ENCODE results near the gene MBP.
"Not testable (repeated sequence)": the region's sequence is repeated elsewhere in the genome, so short reads cannot be mapped to it uniquely, and the experiment has no call there.

The MBP gene

DNA sequence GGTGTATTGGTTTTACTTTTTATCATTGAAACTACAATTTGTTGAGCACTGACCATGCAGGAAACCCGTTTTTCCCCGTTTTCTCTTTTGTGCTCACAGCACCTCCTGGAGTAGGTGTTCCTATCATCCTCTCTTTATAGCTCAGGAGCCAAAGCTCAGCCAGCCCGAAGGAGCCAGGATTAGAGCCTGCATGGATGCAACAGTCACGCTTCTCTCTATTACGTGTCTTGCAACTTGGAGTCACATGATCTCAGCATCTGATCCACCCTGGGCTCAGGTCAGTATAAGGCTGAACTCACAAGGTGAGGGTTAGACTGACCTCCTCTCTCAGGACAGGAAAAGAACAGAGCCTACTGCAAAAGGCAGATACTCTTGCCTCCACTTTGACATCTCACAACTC is 150.5 kb downstream of the MBP start:
- no peak for FAIRE-seq

- no peak for FAIRE-seq
Measured at GRCh38 chr18:76981396-76981968, 151.1 kb downstream of the MBP start.

DNA sequence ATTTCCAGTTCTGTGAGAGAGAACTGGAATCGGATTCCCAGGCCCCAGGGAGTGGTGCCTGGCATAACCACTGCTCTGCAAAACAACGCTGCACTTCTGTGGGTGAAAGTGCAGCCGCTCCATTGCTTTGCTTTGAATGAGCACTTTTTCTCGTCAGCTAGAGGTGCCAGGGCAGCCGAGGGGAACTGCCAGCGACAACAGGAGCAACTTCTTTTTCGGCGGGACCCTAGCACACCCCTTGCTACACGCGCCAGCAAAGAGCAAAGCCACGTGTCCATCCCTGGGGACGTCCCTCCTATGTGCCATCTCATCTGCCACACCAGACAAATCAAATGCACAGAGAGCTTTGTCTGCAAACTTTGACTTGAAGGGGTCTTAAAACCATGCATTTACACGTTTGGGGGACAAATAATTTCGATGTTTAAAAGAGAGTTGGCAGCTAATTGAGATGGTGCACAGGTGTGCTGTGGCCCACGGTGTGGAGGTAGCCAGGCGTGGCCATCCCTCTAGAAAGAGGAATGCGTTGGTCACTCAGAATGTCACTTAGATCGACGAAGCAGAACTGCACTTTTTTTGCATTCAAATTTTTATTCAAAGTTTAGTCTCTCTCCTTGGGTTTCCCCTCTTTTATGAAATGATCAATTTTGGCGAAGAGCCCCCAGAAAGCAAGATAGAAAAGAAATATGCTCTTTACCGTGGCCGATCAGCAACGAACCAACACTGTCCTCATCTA is 151.8 kb downstream of the MBP start:
- no peak for FAIRE-seq

- no peak for FAIRE-seq
Measured at GRCh38 chr18:76979906-76980305, 152.7 kb downstream of the MBP start.

GRCh38 chr18:76979111-76979751 is 153.4 kb downstream of the MBP start:
- no peak for FAIRE-seq

DNA sequence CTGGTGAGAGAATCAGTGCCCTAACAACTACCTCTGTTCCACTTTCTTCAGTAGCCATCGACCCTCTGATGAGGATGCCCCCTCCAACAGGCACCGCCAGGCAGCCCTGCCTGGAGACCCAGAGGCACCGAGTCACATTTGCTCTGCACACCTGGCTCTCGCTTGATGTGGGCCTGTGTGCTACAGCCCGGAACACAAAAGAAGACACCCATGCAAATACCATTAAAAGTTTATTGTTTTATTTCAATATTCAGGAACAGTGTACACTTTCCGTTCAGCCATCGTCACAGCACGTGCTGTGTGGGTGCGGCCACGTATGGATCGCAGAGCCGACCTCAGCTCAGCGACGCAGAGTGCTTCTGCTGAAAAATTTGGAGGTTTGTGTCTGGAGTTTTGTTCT is 154.0 kb downstream of the MBP start:
- FAIRE-seq = no peak

- no peak for FAIRE-seq
Measured at GRCh38 chr18:76977684-76978232, 154.8 kb downstream of the MBP start.

GRCh38 chr18:76977108-76977621 is 155.4 kb downstream of the MBP start:
- no peak for FAIRE-seq

DNA sequence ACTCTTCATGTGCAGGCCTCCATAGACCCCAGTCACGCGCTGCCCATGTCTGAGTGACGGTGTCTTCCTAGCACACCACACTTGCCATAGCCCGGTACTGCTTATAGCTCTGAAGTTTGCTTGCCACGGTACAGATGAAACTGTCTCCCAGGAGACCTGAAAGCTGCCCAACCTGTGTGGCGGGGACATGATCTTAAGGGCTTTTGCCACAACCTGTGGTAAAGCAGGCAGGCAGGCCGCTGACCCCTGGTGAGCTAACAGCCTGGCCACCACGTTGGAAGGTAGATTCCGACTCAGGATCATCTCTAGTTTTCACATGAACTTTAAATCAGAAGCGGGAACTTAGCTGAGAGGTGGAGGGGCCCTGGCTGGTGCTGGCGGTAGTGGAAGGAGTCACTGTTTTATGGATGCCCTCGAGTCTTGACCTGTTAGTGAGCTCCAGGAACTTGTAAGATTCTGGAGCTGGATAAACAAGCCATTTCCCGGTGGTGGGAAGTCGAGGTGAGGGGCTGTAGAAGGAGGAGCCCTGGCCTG is 156.9 kb downstream of the MBP start:
- FAIRE-seq = no peak

DNA sequence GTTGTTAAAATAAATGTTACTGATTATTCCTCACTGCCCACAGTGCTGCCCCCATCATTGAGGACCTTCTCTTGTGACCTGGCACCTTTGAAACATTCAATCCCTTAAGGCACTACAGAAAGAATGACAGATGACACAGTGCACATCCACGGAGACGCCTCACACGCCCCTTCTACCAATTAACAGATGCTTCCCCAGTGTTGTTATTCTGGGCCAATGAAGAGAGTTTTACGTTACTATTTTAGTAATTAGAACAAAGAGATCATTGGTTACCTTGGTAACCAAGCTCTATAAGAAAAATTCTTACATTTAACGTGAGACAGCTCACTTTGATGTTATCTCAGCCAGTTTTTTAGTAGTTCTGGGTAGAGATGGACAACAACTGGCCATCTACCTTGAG is 158.2 kb downstream of the MBP start:
- FAIRE-seq = no peak

- FAIRE-seq = no peak
Measured at GRCh38 chr18:76973520-76974266, 158.9 kb downstream of the MBP start.

- no peak for FAIRE-seq
Measured at GRCh38 chr18:76972846-76973519, 159.6 kb downstream of the MBP start.

DNA sequence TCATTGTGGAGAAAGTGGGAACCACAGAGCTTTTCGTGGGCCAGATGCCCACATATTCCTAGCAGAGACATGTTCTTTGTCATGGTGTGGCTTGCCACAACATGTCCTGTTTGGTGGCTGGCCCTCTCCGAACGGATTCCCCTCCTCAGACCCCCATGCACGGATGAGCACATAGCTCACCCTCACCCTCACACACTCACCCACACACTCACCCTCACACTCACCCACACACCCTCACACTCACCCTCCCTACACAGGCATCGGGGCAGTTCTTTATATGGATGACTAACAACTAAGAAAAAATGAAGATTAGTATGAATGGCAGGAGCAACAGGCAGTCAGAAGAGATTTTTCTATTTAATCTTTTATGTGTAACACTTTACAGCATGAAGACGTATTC is 160.3 kb downstream of the MBP start:
- FAIRE-seq = no peak

DNA sequence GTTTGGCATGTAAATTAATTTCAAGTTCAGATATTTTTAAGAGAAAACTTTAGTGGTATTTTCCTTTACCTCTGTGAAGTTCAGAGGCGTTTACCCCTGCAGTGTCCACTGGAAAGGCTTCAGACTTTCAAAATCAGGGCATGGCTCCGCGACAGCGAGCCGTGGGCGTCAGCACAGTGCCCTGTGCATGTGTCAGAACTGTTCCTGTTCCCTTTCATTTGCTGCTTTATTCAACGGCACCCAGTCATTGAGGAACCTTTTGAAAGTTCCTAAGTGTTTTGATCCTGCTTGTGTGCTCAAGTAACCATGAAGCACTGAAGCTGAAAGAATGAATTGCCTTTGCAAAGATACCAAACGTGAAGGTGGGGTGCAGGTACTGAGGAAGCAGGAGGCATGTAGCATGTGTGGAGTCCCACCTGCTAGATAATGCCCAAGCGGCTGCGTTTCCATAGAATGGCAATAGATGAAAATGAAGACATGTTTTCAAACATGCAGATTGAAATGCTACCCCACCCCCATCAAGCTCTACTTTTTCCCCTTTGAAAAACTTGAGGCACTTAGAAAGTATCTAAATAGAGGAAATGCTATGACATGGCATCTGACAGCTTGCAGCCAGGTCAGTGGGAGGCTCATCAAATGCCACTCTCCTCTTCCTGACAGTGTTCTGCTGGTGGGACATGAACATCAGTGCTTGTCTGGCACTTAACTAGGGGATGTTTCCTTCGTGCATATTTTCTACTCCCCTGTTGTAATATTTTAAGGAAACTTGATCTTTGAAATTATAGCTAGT is 161.6 kb downstream of the MBP start:
- FAIRE-seq = no peak

DNA sequence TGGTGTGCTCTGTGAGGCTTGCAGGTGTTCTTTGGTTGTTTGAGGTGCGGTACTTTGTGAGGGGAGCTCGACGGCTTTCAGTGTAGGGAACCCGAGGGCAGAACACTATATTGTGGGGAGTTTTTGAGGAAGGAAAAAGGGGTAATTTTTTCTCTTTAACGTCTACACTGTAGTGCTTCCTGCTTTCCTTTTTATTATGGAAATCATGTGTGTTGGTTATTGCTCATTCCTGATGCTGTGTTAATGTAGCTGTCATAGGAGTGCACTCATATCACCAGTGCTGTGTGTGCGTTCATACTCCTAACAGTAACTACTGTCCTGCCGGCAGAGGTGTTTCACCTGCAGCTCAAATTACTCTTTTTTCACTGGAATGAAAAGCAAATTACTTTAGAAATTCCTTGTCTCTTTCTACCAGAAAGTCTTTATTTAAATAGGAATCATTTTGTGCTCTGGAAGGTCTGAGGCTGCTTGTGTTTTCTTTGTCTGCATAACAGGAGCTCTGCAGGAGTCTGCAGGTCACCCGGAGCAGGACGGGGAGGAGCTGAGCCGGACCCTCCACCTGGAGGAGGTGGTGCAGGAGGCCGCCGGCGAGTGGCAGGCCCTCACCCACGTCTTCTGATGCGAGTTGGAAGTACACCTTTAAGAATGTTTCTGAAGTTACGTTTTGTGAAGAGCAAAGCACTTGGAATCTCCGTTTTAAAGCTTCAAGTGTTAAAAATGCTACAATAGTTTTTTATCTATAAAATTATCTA is 164.7 kb downstream of the MBP start:
- no peak for FAIRE-seq

DNA sequence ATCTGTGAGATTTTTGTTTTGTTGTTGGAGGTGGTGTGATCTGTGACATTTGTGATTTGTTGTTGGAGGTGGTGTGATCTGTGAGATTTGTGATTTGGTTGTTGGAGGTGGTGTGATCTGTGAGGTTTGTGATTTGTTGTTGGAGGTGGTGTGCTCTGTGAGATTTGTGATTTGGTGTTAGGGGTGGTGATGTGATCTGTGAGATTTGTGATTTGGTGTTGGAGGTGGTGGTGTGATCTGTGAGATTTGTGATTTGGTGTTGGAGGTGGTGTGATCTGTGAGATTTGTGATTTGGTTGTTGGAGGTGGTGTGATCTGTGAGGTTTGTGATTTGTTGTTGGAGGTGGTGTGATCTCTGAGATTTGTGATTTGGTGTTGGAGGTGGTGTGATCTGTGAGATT is 165.3 kb downstream of the MBP start:
- peak; percentile 92 for FAIRE-seq

DNA sequence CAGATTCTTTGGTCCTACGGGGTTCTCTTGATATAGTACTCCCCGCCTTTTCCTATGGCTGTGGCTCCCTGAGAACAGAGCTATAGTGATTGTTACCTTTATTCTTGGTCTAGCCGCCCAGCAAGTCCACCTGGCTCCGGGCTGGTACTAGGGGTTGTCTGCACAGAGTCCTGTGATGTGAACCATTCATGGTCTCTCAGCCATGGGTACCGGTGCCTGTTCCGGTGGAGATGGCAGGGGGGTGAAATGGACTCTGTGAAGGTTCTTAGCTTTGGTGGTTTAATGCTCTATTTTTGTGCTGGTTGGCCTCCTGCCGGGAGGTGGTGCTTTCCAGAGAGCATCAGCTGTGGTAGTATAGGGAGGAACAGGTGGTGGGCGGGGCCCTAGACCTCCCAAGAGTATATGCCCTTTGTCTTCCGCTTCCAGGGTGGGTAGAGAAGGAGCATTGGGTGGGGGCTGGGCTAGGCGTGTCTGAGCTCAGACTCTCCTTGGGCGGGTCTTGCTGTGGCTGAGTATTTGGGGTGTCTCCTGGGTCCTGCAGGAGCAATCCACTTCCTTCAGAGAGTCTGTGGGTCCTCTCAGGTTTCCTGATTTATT is 166.9 kb downstream of the MBP start:
- FAIRE-seq = not testable (repeated sequence)

DNA sequence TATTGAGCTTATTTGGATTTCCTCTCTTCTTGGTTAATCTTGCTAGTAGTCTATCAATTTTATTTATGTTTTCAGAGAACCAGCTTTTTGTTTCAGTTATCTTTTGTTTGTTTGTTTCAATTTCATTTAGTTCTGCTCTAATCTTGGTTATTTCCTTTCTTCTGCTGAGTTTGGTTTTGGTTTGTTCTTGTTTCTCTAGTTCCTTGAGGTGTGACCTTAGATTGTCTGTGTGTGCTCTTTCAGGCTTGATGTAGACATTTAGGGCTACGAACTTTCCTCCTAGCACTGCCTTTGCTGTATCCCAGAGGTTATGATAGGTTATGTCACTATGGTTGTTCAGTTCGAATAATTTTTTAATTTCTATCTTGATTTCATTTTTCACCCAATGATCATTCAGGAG is 168.6 kb downstream of the MBP start:
- FAIRE-seq = no peak

DNA sequence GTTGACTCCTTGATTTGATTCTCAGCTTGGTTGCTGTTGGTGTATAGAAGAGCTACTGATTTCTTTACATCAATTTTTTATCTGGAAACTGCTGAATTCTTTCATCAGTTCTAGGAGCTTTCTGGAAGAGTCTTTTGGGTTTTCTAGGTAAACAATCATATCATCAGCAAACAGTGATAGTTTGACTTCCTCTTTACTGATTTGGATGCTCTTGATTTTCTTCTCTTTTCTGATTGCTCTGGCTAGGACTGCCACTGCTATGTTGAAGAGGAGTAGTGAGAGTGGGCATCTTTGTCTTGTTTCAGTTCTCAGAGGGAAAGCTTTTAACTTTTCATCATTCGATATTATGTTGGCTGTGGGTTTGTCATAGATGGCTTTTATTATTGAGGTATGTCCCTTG is 169.7 kb downstream of the MBP start:
- FAIRE-seq = no peak

- no peak for FAIRE-seq
Measured at GRCh38 chr18:76960528-76961035, 172.0 kb downstream of the MBP start.
